Upper lobe of left lung (tissue), 6 donors: ENCODE data around the gene RAB3D. TPM values are rescaled to one million over a fixed set of nuclear protein-coding genes. Genes with fewer than 3 reads are reported as not detected.

Experiments
- ATAC-seq, 2 donors: fragments of 200-7000 bp; cut with Tn5 transposase; one replicate each; pipeline ENCODE4 v1.9.1; 2022; ENCODE audit warnings: mild to moderate bottlenecking in 2 of 2, moderate library complexity in 2 of 2; ENCODE audit not compliant: low FRiP score in 2 of 2
- DNase-seq, 2 donors: peaks; one replicate each; pipeline ENCODE4 v3.0.0-alpha.2; 2019 to 2020
- H3K27ac ChIP-seq, 4 donors: fragments of 200-600 bp; sonication (generic); one replicate each; pipeline ENCODE4 v1.5.1; 2016 to 2019
- H3K27me3 ChIP-seq, 4 donors: fragments of 200-600 bp; sonication (generic); one replicate each; pipeline ENCODE4 v1.5.1; 2017 to 2019
- H3K36me3 ChIP-seq, 4 donors: fragments of 200-600 bp; sonication (generic); one replicate each; pipeline ENCODE4 v1.5.1; 2016 to 2019
- H3K4me1 ChIP-seq, 4 donors: fragments of 200-600 bp; sonication (generic); one replicate each; pipeline ENCODE4 v1.5.1; 2018 to 2019
- H3K4me3 ChIP-seq, 4 donors: fragments of 200-600 bp; sonication (generic); one replicate each; pipeline ENCODE4 v1.5.1; 2017 to 2019; ENCODE audit warnings: mild to moderate bottlenecking in 2 of 4, moderate library complexity in 1 of 4
- H3K9me3 ChIP-seq, 4 donors: fragments of 200-600 bp; sonication (generic); one replicate each; pipeline ENCODE4 v1.5.1; 2018 to 2019
- CTCF ChIP-seq, 6 experiments: fragments of 450-650 bp in 4 of 6; fragments of 200-600 bp in 2 of 6; sonication (generic) in 2 of 6; IDR thresholded peaks; one replicate each; pipeline ENCODE4 v1.5.1; 2016 to 2019; ENCODE audit warnings: antibody characterized with exemption in 6 of 6
- EP300 ChIP-seq, 4 donors: sonication (generic); formaldehyde crosslinking; IDR thresholded peaks; one replicate each; pipeline ENCODE4 v1.5.1; 2017; ENCODE audit warnings: antibody characterized with exemption in 4 of 4, control low read depth in 2 of 4
- POLR2A ChIP-seq, 4 donors: fragments of 450-650 bp; IDR thresholded peaks; one replicate each; pipeline ENCODE4 v1.5.1; 2016 to 2017; ENCODE audit warnings: antibody characterized with exemption in 4 of 4, mild to moderate bottlenecking in 2 of 4
- POLR2AphosphoS5 ChIP-seq, 2 donors: sonication (generic); formaldehyde crosslinking; IDR thresholded peaks; one replicate each; pipeline ENCODE4 v1.5.1; 2017; ENCODE audit warnings: antibody characterized with exemption in 2 of 2
- WGBS, 2 donors: methylation state at CpG; one replicate each; pipeline ENCODE4 v1.1.5; 2017 to 2018; 5-methylcytosine and 5-hydroxymethylcytosine counted together
- total RNA-seq, 6 donors: library from RNA; depleted of rRNA in 4 of 6; stranded (reverse); fragments of >200 nt in 4 of 6; gene quantifications; one replicate each; pipeline versions ENCODE4 v1.1.0 to v1.2.1, GENCODE V29; 2016 to 2021
- donor health status: DM: no; HTN: no; CAD: no; lungs with moderate emphysema.
- donor health status: DM: no; HTN: yes; CAD: no; lungs with severe emphysema.

Gene RAB3D
- total RNA-seq, 6 donors from 2014 or later = 22.6 to 59.2 (median 30.7) TPM

- peak overlapping the region in 2 of 4 donors; percentile 13 to 33 for H3K4me3 ChIP-seq
- peak; percentile 82 to 92 for TF ChIP-seq POLR2AphosphoS5 (IDR thresholded peaks at IDR 0.05)
- no peak for TF ChIP-seq POLR2A (IDR thresholded peaks at IDR 0.05)
- TF ChIP-seq CTCF (IDR thresholded peaks at IDR 0.05) = peak; percentile 98 to 100 (median 99)
- peak in 2 of 4 donors; percentile 65 to 81 for TF ChIP-seq EP300 (IDR thresholded peaks at IDR 0.05)
Measured at GRCh38 chr19:11293433-11294389, 45.7 kb downstream of the RAB3D start.

DNA sequence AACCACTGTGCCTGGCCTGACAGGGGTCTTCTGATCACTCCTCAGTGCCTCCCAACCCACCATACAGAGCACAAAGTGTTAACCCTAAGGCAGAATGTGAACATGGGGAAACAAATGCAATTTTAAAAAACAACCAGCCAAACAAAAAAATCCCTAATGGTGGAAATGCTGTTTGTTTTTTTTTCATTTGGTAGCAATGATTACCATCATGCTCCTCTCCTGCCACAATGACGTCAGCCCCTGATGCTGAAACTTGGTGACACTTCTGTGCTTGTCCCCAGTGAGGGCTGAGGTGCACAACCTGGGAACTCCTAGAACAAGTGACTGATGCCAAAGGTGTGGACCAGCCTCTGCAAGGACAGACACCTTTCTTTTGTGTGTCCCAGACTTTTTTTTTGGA, 47.5 kb downstream of the RAB3D start:
- peaks cover 18 to 27% (median 22%) of the 10 kb centered on the region in 4 donors for H3K4me1 ChIP-seq
- no peak overlapping the region for H3K27ac ChIP-seq
- DNase-seq = no peak
- no peaks in the 10 kb centered on the region for H3K27me3 ChIP-seq
- TF ChIP-seq EP300 (IDR thresholded peaks at IDR 0.05) = no peak
- TF ChIP-seq POLR2A (IDR thresholded peaks at IDR 0.05) = no peak
- no peak for TF ChIP-seq CTCF (IDR thresholded peaks at IDR 0.05)
- TF ChIP-seq POLR2AphosphoS5 (IDR thresholded peaks at IDR 0.05) = no peak
- WGBS, 2 donors = 60% methylated on average over 1 of the region's 1 CpG
- no peaks in the 10 kb centered on the region for H3K9me3 ChIP-seq
- H3K4me3 ChIP-seq = no peak overlapping the region
- ATAC-seq = no peak
- no peaks in the 10 kb centered on the region for H3K36me3 ChIP-seq

More at GRCh38 chr19:11293433-11294389, 45.7 kb downstream of the RAB3D start:
- Histone ChIP-seq H3K36me3 (no peaks in the 10 kb centered on the region), H3K4me1 (peaks cover 16 to 25% (median 22%) of the 10 kb centered on the region in 4 donors), H3K27ac (peak overlapping the region; percentile 45 to 76 (median 65)), H3K9me3 (no peaks in the 10 kb centered on the region), H3K27me3 (no peaks in the 10 kb centered on the region)
- DNase-seq (peak; percentile 98 to 100), ATAC-seq (peak; percentile 98 to 99)
- WGBS, 2 donors = 5% methylated on average over 34 to 38 of the region's 41 CpGs

GRCh38 chr19:11291415-11291814, 48.0 kb downstream of the RAB3D start:
- Histone ChIP-seq H3K27ac (no peak overlapping the region), H3K27me3 (no peaks in the 10 kb centered on the region), H3K9me3 (no peaks in the 10 kb centered on the region), H3K4me3 (no peak overlapping the region), H3K36me3 (no peaks in the 10 kb centered on the region), H3K4me1 (peaks cover 17 to 27% (median 22%) of the 10 kb centered on the region in 4 donors)
- 89 to 93% methylated on average over 7 of the region's 7 CpGs for WGBS, 2 donors
- ATAC-seq (no peak), DNase-seq (no peak)
- TF ChIP-seq CTCF (IDR thresholded peaks at IDR 0.05) (no peak), POLR2A (IDR thresholded peaks at IDR 0.05) (no peak), POLR2AphosphoS5 (IDR thresholded peaks at IDR 0.05) (no peak), EP300 (IDR thresholded peaks at IDR 0.05) (no peak)

DNA sequence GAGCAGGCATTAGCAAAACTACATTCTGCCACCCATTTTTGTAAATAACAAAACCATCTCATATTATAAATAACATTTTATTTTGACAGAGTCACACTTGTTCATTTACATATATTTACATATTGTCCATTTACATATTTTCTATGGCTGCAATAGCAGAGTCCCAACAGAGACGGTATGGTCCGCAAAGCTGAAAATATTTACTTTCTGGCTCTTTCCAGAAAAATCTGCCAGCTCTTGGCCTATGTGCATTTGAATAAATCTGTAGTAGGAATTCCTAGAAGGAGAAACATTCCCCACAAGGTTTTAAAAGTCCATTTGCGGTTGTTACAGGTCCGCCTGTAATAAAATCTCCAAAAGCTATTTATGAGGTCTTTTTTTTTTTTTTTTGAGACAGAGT, 49.2 kb downstream of the RAB3D start:
- H3K27ac ChIP-seq = no peak overlapping the region
- no peak for DNase-seq
- 74 to 90% methylated on average over 4 of the region's 4 CpGs for WGBS, 2 donors
- TF ChIP-seq EP300 (IDR thresholded peaks at IDR 0.05) = no peak
- TF ChIP-seq POLR2AphosphoS5 (IDR thresholded peaks at IDR 0.05) = no peak
- no peak for TF ChIP-seq POLR2A (IDR thresholded peaks at IDR 0.05)
- no peak for TF ChIP-seq CTCF (IDR thresholded peaks at IDR 0.05)
- ATAC-seq = no peak
- H3K36me3 ChIP-seq = no peaks in the 10 kb centered on the region
- no peaks in the 10 kb centered on the region for H3K9me3 ChIP-seq
- no peak overlapping the region for H3K4me3 ChIP-seq
- H3K4me1 ChIP-seq = peaks cover 10 to 25% (median 19%) of the 10 kb centered on the region in 4 donors
- H3K27me3 ChIP-seq = no peaks in the 10 kb centered on the region
